Endothelial cell of hepatic sinusoid (primary cell): ENCODE data around the gene GALR1.
"Not testable (repeated sequence)": the region's sequence is repeated elsewhere in the genome, so short reads cannot be mapped to it uniquely, and the experiment has no call there.

ENCODE experiments used
- in situ Hi-C: cut with HindIII; loops from 2 replicates; pipeline ENCODE4 v1.10.0; 2017; ENCODE audit warnings: low sequenced_read_pairs

The GALR1 gene, protein sequence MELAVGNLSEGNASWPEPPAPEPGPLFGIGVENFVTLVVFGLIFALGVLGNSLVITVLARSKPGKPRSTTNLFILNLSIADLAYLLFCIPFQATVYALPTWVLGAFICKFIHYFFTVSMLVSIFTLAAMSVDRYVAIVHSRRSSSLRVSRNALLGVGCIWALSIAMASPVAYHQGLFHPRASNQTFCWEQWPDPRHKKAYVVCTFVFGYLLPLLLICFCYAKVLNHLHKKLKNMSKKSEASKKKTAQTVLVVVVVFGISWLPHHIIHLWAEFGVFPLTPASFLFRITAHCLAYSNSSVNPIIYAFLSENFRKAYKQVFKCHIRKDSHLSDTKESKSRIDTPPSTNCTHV

GRCh38 chr18:77249569-77250500, at the start of gene GALR1:
GALR1 (plus strand) TSS chr18:77249848; CDS start chr18:77250549, 701 bp downstream.
- in situ Hi-C loops: no loop called here

DNA sequence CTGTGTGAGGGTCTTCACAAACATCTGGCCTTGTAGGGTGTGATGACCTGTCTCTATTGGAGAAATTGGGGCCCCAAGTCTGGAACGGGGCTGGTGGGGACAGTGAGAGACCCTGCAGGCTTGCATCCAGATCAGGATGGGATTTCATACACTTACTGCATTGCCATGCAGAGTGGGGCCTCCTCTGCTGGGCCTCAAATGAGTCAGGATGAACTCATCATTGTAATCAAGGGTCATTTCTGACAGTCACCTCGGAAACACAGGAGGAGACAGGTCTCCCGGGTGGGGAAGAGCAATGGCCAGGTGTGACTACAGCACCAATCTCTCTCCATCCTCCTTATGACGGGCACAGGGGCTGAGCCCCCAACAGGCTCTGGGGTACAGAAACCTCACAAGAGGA, 48.1 kb upstream of the GALR1 start:
- in situ Hi-C loops: no loop called here

DNA sequence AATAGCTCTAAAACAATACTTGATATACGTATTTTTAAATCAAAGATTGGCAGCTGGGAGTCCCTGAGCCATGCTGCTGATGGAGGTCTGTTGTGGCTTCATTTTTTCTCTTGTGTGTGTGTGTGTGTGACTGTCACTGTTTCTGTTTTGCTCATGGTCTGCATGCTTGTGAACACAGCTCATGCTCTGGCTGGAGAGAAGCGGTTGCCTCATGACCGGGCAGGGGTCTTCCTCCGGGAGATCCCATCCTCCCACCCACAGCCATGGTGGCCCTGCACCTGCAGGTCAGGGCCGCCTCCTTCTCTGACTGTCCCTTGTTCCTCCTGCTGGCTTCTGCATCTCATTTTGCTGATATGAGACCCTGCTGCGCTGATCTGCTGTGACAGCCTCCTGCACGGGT, 47.3 kb upstream of the GALR1 start:
- in situ Hi-C loops: no loop called here

GRCh38 chr18:77203071-77203470, 46.6 kb upstream of the GALR1 start:
- in situ Hi-C loops: no loop called here

GRCh38 chr18:77203851-77204250, 45.8 kb upstream of the GALR1 start:
- in situ Hi-C loops: no loop called here

- in situ Hi-C loops: no loop called here
Measured at GRCh38 chr18:77205769-77206168, 43.9 kb upstream of the GALR1 start.

DNA sequence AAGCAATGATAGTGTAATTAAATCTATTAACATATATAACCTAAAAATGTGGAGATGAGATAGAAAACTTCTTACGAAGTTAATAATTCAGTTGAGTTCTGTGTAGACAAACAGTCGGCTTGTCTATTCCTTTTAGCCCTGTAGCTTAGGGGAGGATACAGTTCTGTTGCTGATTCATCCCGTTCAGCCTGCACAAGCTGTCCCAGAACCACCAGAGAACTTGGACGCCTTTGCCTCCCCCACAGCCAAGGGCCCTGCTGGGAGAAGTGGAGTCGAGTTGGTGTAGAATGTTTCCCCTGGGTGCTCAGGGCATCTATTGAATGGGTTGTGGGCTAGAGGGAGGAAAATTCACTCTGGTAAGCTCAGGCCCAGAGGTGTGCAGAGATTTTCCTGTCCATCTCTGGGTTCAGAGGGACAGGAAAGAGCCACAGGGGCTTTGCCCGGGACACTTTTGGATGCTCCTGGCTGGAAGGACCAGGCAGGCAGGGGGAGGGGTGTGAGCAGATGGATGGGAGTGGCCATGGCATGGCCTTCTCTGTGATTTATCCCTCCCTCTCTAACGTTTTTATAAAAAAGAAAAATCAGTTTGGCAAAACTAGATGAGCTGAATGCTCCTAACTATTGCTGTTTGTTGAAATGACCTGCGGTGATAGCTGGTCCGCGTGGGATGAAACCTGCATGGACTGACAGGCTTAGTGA, 42.8 kb upstream of the GALR1 start:
- in situ Hi-C loops: no loop called here

- in situ Hi-C loops: no loop called here
Measured at GRCh38 chr18:77207540-77207939, 42.1 kb upstream of the GALR1 start.

GRCh38 chr18:77208964-77209363, 40.7 kb upstream of the GALR1 start:
- in situ Hi-C loops: no loop called here

GRCh38 chr18:77209587-77209986, 40.1 kb upstream of the GALR1 start:
- in situ Hi-C loops: no loop called here

DNA sequence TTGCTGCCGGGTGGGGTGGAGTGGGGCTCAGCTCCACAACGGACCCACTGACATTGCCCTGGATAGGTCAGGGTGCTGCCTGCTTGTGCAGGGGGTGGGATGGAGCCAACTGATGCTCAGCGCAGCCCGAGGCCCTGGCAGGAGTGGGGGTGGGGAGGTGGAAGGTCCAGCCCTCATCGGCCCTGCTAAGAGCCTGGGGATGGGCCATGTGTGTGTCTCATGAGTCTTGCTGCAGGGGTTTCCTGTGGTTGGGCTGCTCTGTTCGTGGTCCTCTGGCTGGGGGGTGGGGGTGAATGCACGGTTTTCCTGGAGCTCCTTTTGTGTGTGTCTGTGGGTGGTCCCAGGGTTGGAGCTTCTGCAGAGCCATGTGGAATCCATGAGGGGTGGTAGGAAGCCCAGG, 39.4 kb upstream of the GALR1 start:
- in situ Hi-C loops: no loop called here

DNA sequence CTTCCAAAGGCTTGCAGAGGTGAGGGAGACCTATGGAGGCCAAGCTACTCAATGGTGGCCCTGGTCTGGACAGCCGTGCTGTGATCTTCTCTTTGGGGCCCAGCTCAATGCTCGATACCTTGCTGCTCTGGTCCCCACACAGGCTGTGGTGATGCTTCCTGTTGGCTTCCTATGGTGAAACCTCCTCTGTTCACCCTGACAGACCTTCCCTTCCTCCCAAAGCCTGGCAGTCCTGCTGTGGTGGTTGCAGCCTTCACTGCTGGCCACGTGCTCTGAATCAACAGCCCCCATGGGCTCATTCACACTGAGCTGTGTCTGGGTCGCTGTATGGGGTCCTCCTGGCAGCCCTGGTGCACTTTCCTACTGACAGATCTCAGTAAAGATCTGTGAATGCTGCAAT, 31.0 kb upstream of the GALR1 start:
- in situ Hi-C loops: no loop called here

- in situ Hi-C loops: no loop called here
Measured at GRCh38 chr18:77220726-77221125, 28.9 kb upstream of the GALR1 start.

DNA sequence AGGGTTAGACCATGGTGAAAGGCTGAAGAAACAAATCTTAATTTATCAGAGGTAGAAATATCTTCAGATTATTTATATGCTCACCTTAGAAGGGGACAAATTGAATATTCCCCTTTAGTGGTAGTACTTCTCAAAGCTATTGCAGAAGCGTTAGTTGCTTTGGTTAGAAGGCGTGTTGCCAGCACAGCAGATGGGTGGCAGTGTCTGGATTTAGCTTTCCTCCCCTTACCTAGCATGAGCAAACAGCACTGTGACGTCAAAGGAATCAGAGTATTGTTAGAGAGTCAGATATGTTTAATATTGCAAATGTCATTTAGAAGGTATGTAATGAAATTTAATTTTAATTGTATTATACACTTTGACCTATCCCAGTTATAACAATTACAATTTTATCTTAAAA, 27.2 kb upstream of the GALR1 start:
- in situ Hi-C loops: no loop called here

GRCh38 chr18:77223221-77223639, 26.4 kb upstream of the GALR1 start:
- in situ Hi-C loops: no loop called here

- in situ Hi-C loops: no loop called here
Measured at GRCh38 chr18:77223653-77224052, 26.0 kb upstream of the GALR1 start.

GRCh38 chr18:77230645-77231044, 19.0 kb upstream of the GALR1 start:
- in situ Hi-C loops: no loop called here

GRCh38 chr18:77234504-77235365, 14.9 kb upstream of the GALR1 start:
- in situ Hi-C loops: no loop called here

DNA sequence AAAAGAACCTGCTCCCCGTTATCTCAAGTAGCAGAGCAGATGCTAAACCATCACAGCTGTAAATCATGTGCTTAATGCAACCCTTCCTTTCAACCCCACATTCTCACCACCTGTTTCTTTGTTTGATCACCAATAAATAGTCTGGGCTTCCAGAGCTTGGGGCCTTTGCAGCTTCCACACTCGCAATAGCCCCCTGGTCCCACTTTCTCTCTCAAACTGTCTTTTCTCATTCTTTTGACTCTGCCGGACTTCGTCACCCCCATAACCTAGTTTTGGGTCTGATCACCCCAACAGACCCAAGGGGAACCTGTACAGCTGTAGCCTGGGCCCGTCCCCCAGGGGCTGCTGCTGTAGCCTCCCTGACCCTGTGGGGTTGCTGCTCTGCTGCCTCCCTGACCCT, 10.4 kb upstream of the GALR1 start:
- in situ Hi-C loops: not testable (repeated sequence)

GRCh38 chr18:77248873-77249568, 627 bp upstream of the GALR1 start:
- in situ Hi-C loops: no loop called here
